ENCODE results near the gene ERVFRD-1.

GRCh38 chr6:11144393-11144851 is 32.9 kb upstream of the ERVFRD-1 start:
- TF ChIP-seq CTCF (IDR thresholded peaks at IDR 0.05): peak in 1 of 3 donors; percentile 91
- TF ChIP-seq POLR2A (IDR thresholded peaks at IDR 0.05): no peak
